Jurkat, Clone E6-1 (cell line): ENCODE results near the gene ZFYVE28.

Experiments used
- DNase-seq: peaks from one replicate; pipeline ENCODE4 v3.0.0-alpha.2; 2011; ENCODE audit warnings: low read depth, low spot score
- H3K4me3 ChIP-seq: 2 replicates; pipeline ENCODE4 v1.5.1; 2011; ENCODE audit warnings: mild to moderate bottlenecking, low read length, control low read depth, moderate library complexity

Gene ZFYVE28

DNA sequence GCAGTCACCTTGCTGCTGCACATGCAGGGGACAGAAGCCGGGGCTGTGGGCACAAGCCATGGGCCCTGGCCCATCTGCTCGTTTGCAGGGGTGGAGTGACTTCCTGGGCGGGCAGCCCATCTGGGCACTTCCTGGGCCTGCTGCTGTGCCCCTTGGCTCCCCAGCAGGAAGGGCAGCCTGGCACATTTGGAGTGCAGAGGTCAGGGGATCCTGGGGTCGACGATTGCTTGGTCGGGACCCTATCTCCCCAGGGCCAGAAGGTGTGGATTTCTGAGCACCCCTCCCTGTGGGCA, 145.7 kb downstream of the ZFYVE28 start:
- DNase-seq = no peak
- H3K4me3 ChIP-seq = no peak overlapping the region

GRCh38 chr4:2272026-2272827, 146.2 kb downstream of the ZFYVE28 start:
- no peak overlapping the region for H3K4me3 ChIP-seq
- no peak for DNase-seq

DNA sequence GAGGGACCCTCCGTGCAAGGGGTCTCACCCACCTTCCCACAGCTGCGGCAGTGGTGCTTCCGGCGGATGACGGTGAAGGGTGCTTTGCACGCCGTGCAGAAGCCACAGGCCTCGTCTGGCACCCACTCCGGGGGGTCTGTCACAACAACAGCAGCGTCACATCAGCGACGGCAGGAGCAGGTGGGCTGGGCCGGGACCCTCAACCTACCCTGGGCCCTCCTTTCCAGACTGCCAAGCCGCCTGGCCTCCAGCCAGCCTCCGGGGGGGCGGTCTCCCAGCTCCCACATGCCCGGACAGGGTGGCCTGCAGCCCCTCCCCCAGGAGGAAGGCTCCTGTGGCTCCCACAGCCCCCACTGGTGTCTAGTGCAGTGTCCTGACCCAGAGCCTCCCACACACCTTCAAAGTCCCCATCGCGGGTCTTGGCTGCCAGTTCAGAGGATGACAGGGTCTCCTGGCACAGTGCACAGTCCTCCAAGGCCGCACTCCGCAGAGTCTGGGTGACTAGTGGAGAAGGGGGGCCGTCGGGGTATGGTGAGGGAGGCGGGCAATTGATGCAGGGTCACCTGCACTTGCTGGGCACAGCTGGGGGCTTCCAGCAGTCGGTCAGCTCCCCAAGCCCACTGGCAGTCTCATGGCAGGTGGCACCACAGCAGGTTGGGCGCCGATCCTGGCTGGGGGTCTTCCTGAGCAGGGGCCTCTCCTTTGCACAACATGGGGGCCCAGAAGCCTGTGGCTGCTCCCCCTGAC, 147.0 kb downstream of the ZFYVE28 start:
- DNase-seq = no peak
- H3K4me3 ChIP-seq = no peak overlapping the region

- no peak for DNase-seq
- no peak overlapping the region for H3K4me3 ChIP-seq
Measured at GRCh38 chr4:2270341-2271165, 147.9 kb downstream of the ZFYVE28 start.

DNA sequence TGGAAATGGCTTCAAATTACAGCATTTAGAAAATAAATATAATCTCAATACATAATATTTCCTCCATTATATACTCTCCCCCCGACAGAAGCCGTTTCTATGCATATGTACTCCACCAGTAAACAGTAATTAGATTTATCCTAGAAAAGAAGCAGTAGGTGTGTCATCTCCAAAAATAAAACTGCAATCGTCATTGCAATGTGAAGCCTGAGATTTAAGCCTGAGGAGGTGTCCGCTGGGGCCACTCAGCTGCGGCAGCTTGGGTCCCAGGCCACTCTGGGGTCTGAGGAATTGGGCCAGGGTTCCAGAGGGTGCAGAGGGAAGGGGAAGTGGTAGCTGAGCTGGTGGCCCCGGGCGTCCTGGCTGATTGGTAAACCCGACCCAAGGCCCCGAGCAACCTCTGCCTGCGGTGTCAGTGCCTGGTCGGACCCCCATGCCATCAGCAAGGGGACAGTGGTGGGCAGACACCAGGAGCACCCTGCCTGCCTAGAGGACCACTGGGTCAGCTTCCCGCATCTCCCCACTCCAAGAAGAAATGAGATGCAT, 148.8 kb downstream of the ZFYVE28 start:
- no peak overlapping the region for H3K4me3 ChIP-seq
- DNase-seq = no peak

GRCh38 chr4:2269206-2269531, 149.3 kb downstream of the ZFYVE28 start:
- no peak overlapping the region for H3K4me3 ChIP-seq
- DNase-seq = no peak

DNA sequence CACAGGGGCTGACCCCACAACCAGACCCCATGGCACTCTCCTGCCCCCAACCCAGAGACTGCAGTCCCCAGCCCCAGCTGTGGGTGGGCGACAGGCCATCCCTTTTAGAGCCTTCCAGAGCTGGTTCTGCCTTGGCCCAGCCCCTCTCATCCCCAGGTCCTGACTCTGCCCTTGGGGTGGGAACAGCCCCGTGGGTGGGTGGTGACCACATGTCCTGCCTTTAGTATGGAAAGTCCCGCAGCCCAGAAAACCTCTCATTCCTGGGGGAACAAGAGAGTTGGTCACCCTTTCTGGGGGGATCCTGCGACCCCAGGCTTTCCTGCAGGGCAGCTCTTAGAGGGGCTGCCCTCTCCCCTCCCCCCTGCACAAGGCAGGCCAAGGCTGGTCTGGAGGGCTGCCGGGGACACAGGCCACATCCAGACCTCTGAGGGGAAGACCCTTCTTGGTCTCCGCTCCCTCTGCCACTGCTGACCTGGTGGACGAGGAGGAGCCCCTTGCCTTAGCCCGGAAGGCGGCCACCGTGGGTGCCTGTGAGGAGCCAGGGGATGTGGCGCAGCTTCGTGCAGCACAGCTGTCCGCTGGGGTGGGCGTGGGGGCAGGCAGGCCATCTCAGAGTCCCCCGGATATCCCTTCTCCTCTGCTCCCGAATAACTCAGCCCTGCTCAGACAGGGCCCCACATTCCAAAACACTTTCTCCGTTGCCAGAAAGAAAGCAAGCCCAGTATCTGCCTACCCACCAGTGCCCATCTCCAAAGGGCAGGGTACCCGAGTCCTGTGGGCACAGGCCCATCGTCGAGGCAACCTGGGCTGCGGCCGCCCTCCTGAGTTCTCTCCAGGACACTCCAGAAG, 149.9 kb downstream of the ZFYVE28 start:
- H3K4me3 ChIP-seq = no peak overlapping the region
- no peak for DNase-seq

DNA sequence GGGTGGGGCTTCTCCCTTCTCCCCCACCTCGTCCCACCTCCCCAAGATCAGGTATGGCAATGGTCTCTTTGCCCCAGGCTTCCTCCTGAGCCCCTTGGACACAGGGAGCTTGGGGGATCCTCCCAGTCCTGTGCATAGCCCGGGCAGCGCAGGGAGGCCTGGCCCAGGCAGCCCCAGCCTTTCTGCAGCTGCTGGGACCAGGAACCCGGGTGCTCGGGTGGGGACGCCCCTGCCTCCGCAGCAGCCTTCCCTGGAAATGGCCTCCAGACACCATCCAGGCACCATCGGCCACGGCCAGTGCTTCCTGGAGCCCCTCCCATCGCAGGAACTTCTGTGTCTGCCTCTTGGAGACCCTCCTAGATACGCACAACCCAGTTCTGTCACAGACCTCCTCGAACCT, 150.6 kb downstream of the ZFYVE28 start:
- no peak overlapping the region for H3K4me3 ChIP-seq
- DNase-seq = no peak

GRCh38 chr4:2267320-2267811, 151.1 kb downstream of the ZFYVE28 start:
- no peak overlapping the region for H3K4me3 ChIP-seq

DNA sequence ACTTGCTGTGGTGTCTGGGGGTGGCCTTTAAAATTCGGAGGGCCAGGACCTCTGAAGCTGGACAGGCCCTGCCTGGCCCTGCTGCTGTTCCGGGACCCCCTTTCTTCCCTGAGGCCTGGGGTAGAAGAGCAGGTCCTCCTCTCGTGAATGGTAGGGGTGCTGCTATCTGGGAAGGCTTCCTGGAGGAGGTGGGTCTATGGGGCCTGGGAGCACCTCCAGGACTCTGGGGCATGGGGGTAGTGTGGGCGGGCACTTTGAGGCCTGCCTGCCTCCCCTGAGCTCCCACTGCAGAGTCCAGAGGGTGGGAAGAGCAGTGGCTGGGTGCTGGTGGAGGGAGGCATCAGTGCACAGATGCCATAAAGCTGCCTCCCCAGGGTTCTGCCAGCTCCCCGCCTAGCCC, 151.6 kb downstream of the ZFYVE28 start:
- H3K4me3 ChIP-seq = no peak overlapping the region
- DNase-seq = no peak

More at GRCh38 chr4:2267320-2267811, 151.1 kb downstream of the ZFYVE28 start:
- DNase-seq = no peak

DNA sequence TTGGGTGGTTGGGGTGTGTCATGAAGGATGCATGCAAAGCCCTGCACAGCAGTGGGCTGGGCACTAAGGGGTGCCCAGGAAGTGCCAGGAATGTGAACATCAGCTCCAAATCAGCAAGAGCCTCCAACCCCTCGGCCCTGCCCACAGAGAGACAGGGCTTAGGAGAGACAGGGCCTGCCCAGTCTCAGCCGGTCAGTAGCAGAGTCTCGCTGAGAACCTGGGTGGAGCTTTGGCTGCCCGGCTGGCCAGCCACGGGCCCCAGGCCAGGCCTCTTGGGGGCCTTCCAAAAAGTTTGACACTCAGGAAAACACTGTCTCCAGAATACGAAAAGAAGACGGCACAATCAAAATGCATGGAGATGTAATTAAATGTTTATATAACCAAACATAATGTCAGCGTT, 152.3 kb downstream of the ZFYVE28 start:
- H3K4me3 ChIP-seq = no peak overlapping the region
- DNase-seq = no peak

DNA sequence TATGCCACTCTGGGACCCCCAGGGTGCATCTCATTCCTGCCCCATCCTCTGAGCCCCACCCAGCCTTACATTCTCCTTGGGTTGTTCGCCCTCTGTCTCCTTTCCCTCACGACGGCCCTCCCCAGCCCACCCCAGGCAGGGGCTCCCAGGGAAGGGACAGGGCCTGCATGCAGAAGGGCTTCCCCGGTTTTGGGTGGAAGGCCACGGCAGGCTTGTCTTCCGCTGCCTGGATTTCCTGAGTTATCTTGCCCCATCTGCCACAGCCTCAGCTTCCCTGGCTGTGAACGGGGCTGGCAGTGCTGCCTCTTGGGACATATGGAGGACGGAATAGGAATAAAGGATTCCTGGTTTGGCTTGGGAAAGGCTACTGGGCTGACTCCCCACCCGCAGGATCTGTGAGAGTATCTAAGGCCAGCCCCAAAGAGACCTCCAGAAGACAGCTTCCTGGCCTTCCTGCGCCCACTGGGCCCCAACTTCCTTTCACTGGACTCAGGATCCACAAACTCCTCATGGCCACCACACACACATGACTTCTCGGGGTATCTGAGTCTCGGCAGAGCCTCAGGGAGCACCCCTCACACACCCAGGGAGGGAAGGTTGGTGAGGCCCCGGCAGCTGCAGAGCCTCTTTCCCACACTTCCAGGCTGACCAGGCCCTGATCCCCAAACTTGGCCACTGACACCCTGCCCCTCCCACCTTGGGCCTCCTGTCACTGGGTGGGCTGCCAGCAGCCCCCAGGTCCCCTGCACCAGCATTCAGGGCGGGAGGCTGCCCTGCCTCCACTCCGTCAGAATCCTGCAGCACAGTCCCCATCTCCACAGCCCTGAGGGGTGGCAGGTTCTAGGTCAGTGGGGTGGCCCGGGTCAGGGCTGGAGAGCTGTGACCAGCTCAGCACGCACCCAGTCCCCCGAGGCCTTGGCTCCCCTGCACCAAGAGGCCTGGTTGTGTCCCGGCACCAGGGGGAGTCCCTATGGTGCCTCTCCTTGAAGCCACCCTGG, 153.0 kb downstream of the ZFYVE28 start:
- H3K4me3 ChIP-seq = no peak overlapping the region
- no peak for DNase-seq

DNA sequence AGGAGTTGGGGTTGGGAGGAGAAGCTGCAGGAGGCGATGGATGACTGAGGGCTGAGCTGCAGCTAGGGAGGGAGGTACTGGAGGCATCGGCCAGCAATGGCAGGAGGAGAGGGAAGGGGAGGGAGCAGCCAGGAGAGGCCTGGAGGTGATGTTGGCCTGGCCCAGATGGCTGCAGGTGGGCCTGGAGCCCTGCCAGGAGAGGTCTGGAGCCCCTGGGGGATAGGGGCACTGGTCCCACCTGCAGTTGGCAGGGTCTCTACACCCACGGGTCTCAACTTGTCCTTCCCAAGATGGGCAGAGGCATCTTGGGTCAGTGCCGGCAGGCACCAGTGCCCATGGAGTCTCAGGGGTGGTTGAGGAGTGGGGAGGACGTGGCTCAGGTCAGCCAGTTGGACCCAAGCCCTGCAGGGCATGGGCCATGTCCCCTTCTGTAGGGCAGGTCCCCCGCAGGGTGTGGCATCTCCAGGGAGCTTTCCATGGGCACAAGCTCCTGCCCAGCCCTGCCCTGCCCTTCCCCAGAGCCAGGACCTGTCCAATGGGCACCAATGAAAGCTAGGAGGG, 153.9 kb downstream of the ZFYVE28 start:
- no peak overlapping the region for H3K4me3 ChIP-seq
- no peak for DNase-seq

GRCh38 chr4:2263926-2264321, 154.5 kb downstream of the ZFYVE28 start:
- no peak overlapping the region for H3K4me3 ChIP-seq
- no peak for DNase-seq

DNA sequence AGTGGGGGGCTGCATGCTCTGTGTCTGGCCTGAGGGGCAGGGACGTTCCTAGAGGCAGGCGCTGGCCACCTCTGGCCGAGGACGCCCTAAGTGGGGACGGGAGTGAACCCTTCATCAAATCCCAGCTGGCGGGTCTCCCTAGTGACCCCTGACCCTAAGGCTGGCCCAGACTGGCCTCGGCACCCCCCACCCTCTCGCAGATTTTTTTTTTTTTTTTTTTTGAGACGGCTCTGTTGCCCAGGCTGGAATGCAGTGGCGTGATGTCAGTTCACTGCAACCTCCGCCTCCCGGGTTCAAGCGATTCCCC, 155.5 kb downstream of the ZFYVE28 start:
- no peak for DNase-seq
- peak overlapping the region; percentile 69 for H3K4me3 ChIP-seq

- DNase-seq = peak; percentile 99
- peak overlapping the region; percentile 69 for H3K4me3 ChIP-seq
Measured at GRCh38 chr4:2262145-2262943, 156.1 kb downstream of the ZFYVE28 start.

DNA sequence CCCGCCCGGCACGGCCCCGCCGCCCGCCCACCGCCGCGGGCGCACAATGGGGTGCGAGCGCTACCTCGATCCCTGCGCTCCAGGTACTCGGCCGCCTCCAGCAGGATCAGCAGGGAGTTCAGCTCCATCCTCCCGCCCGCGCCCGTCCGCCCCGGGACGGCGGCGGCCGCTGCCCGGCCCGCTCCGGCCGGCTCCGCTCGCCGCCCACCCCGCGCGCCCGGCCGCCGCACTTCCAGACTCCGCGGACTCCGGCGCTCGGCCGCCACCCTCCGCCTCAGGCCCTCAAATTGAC, 156.6 kb downstream of the ZFYVE28 start, which contains the start of gene MXD4:
Gene MXD4, minus strand, starts transcription at position 257 of the 292 bp plus-strand sequence. Its CDS starts 129 bp downstream, at position 128.
- no peak for DNase-seq
- peak within 1 kb of the TSS; percentile 69 for H3K4me3 ChIP-seq
